HG02678 (cell line): Measurements from ENCODE around the gene PDK4.
"Not testable (repeated sequence)": the region's sequence is repeated elsewhere in the genome, so short reads cannot be mapped to it uniquely, and the experiment has no call there.

Source experiments
- ATAC-seq: cut with Tn5 transposase; IDR thresholded peaks from one replicate; pipeline ENCODE4 v1.9.1; 2021; ENCODE audit warnings: mild to moderate bottlenecking, moderate library complexity; ENCODE audit not compliant: unreplicated experiment

The PDK4 gene

GRCh38 chr7:95605275-95605674 is 9.0 kb upstream of the PDK4 start:
- ATAC-seq: no peak

- ATAC-seq: not testable (repeated sequence)
Observed at GRCh38 chr7:95604811-95605210, 8.5 kb upstream of the PDK4 start.

GRCh38 chr7:95604397-95604796 is 8.1 kb upstream of the PDK4 start:
- ATAC-seq: not testable (repeated sequence)

GRCh38 chr7:95602421-95602820 is 6.1 kb upstream of the PDK4 start:
- no peak for ATAC-seq

GRCh38 chr7:95601316-95601715 is 5.0 kb upstream of the PDK4 start:
- no peak for ATAC-seq

- ATAC-seq: no peak
Observed at GRCh38 chr7:95599069-95599468, 2.8 kb upstream of the PDK4 start.

GRCh38 chr7:95598511-95598910 is 2.2 kb upstream of the PDK4 start:
- no peak for ATAC-seq

GRCh38 chr7:95595746-95596197 is 544 bp downstream of the PDK4 start:
- no peak for ATAC-seq

GRCh38 chr7:95594185-95594584 is 2.1 kb downstream of the PDK4 start:
- ATAC-seq: no peak

GRCh38 chr7:95593343-95593742 is 3.0 kb downstream of the PDK4 start:
- no peak for ATAC-seq

- no peak for ATAC-seq
Observed at GRCh38 chr7:95592570-95592969, 3.7 kb downstream of the PDK4 start.

- ATAC-seq: no peak
Observed at GRCh38 chr7:95590387-95591248, 5.7 kb downstream of the PDK4 start.

GRCh38 chr7:95589766-95590165 is 6.5 kb downstream of the PDK4 start:
- ATAC-seq: no peak

GRCh38 chr7:95589031-95589430 is 7.3 kb downstream of the PDK4 start:
- ATAC-seq: no peak

GRCh38 chr7:95586951-95587301 is 9.4 kb downstream of the PDK4 start:
- ATAC-seq: no peak

GRCh38 chr7:95585426-95585789 is 10.9 kb downstream of the PDK4 start:
- ATAC-seq: no peak

- ATAC-seq: no peak
Observed at GRCh38 chr7:95584769-95585425, 11.4 kb downstream of the PDK4 start.

- no peak for ATAC-seq
Observed at GRCh38 chr7:95583834-95584621, 12.3 kb downstream of the PDK4 start.

GRCh38 chr7:95582578-95583293 is 13.6 kb downstream of the PDK4 start:
- no peak for ATAC-seq

- no peak for ATAC-seq
Observed at GRCh38 chr7:95581467-95581866, 14.8 kb downstream of the PDK4 start.

GRCh38 chr7:95579318-95579717 is 17.0 kb downstream of the PDK4 start:
- no peak for ATAC-seq
